Upper lobe of right lung (tissue), 1 donor: Measurements from ENCODE around the gene COCH. TPM values are rescaled to one million over a fixed set of nuclear protein-coding genes. Genes with fewer than 3 reads are reported as not detected.
"Not testable (repeated sequence)": the region's sequence is repeated elsewhere in the genome, so short reads cannot be mapped to it uniquely, and the experiment has no call there.

Source experiments
- ATAC-seq: fragments of 200-7000 bp; cut with Tn5 transposase; one replicate; pipeline ENCODE4 v1.9.1; 2020; ENCODE audit warnings: mild to moderate bottlenecking, moderate library complexity
- DNase-seq: peaks from one replicate; pipeline ENCODE4 v3.0.0-alpha.2; 2020
- H3K27ac ChIP-seq: fragments of 200-600 bp; one replicate; pipeline ENCODE4 v1.8.0; 2022
- H3K27me3 ChIP-seq: fragments of 200-600 bp; one replicate; pipeline ENCODE4 v1.8.0; 2022; ENCODE audit warnings: mild to moderate bottlenecking
- H3K36me3 ChIP-seq: fragments of 200-600 bp; one replicate; pipeline ENCODE4 v1.8.0; 2022
- H3K4me1 ChIP-seq: fragments of 200-600 bp; one replicate; pipeline ENCODE4 v1.8.0; 2022
- H3K4me3 ChIP-seq: fragments of 200-600 bp; one replicate; pipeline ENCODE4 v1.8.0; 2022; ENCODE audit warnings: mild to moderate bottlenecking
- H3K9me3 ChIP-seq: fragments of 200-600 bp; one replicate; pipeline ENCODE4 v1.8.0; 2022
- CTCF ChIP-seq: fragments of 200-600 bp; IDR thresholded peaks from one replicate; pipeline ENCODE4 v1.8.0; 2022; ENCODE audit warnings: antibody characterized with exemption
- intact Hi-C: fragments of 100-400 bp; cut with DNase I; formaldehyde crosslinking; loops from one replicate; pipeline ENCODE4 v1.11.0; 2022
- total RNA-seq: library from RNA; stranded (reverse); fragmentation: NEBNext Ultra II Directional; extraction: Animal tissue kit (Norgen Biotek cat#: 25700); gene quantifications from one replicate; pipeline ENCODE4 v1.2.1, GENCODE V29; 2021
- donor health status: DM: no; HTN: yes; CAD: no; lungs with severe emphysema.

The COCH gene
- total RNA-seq, 1 donor from 2014 or later: 0.38 TPM

- H3K9me3 ChIP-seq: no peaks in the 10 kb centered on the region
- H3K27ac ChIP-seq: no peak overlapping the region
- intact Hi-C loops: no loop called here
- H3K4me1 ChIP-seq: no peaks in the 10 kb centered on the region
- TF ChIP-seq CTCF: no peak
- DNase-seq (no peak), ATAC-seq (no peak)
- no peaks in the 10 kb centered on the region for H3K36me3 ChIP-seq
- no peaks in the 10 kb centered on the region for H3K27me3 ChIP-seq
- no peak overlapping the region for H3K4me3 ChIP-seq
Observed at GRCh38 chr14:30888480-30889243, 14.3 kb downstream of the COCH start.

GRCh38 chr14:30889244-30889594, 14.9 kb downstream of the COCH start:
- intact Hi-C loops: no loop called here
- ATAC-seq: no peak
- DNase-seq: no peak
- Histone ChIP-seq H3K9me3 (no peaks in the 10 kb centered on the region), H3K27me3 (no peaks in the 10 kb centered on the region), H3K4me3 (no peak overlapping the region), H3K4me1 (no peaks in the 10 kb centered on the region), H3K27ac (no peak overlapping the region), H3K36me3 (peaks cover 4% of the 10 kb centered on the region)
- TF ChIP-seq CTCF: no peak

GRCh38 chr14:30893819-30894218, 19.5 kb downstream of the COCH start:
- no peak for ATAC-seq
- H3K4me3 ChIP-seq: no peak overlapping the region
- H3K9me3 ChIP-seq: no peaks in the 10 kb centered on the region
- intact Hi-C loops: no loop called here
- no peak for TF ChIP-seq CTCF
- H3K4me1 ChIP-seq: no peaks in the 10 kb centered on the region
- no peak for DNase-seq
- no peaks in the 10 kb centered on the region for H3K27me3 ChIP-seq
- no peak overlapping the region for H3K27ac ChIP-seq
- peaks cover 24% of the 10 kb centered on the region for H3K36me3 ChIP-seq

- intact Hi-C loops: no loop called here
- ATAC-seq: no peak
- H3K27me3 ChIP-seq: no peaks in the 10 kb centered on the region
- TF ChIP-seq CTCF: no peak
- peaks cover 24% of the 10 kb centered on the region for H3K36me3 ChIP-seq
- H3K4me1 ChIP-seq: no peaks in the 10 kb centered on the region
- H3K4me3 ChIP-seq: no peak overlapping the region
- DNase-seq: no peak
- H3K27ac ChIP-seq: no peak overlapping the region
- H3K9me3 ChIP-seq: no peaks in the 10 kb centered on the region
Observed at GRCh38 chr14:30894923-30895515, 20.7 kb downstream of the COCH start.

- Histone ChIP-seq H3K27me3 (no peaks in the 10 kb centered on the region), H3K36me3 (peaks cover 30% of the 10 kb centered on the region)
- ATAC-seq: no peak
Observed at GRCh38 chr14:30896435-30896834, 22.1 kb downstream of the COCH start.

GRCh38 chr14:30897121-30897520, 22.8 kb downstream of the COCH start:
- DNase-seq, ATAC-seq: not testable (repeated sequence)
- peaks cover 35% of the 10 kb centered on the region for H3K36me3 ChIP-seq

More at GRCh38 chr14:30896435-30896834, 22.1 kb downstream of the COCH start:
- DNase-seq: no peak
- no peak for TF ChIP-seq CTCF
- Histone ChIP-seq H3K9me3 (no peaks in the 10 kb centered on the region), H3K4me3 (no peak overlapping the region), H3K4me1 (no peaks in the 10 kb centered on the region), H3K27ac (no peak overlapping the region)
- intact Hi-C loops: no loop called here

More at GRCh38 chr14:30897121-30897520, 22.8 kb downstream of the COCH start:
- H3K4me1 ChIP-seq, H3K27ac ChIP-seq, H3K9me3 ChIP-seq, H3K27me3 ChIP-seq, intact Hi-C loops, H3K4me3 ChIP-seq: not testable (repeated sequence)
